Testis (tissue), 2 donors: Measurements from ENCODE around the gene RGS6.

ENCODE experiments used
- POLR2A ChIP-seq: fragments of 450-650 bp; IDR thresholded peaks from one replicate; pipeline ENCODE4 v1.6.1; 2017; ENCODE audit warnings: antibody characterized with exemption, mild to moderate bottlenecking, moderate library complexity
- TF ChIP-seq, protein P1 (sequence below), 3 experiments: fragments of 450-650 bp in 2 of 3; fragments of 200-600 bp in 1 of 3; sonication (generic) in 1 of 3; IDR thresholded peaks; one replicate each; pipeline ENCODE4 v1.5.1; 2016 to 2019; ENCODE audit warnings: antibody characterized with exemption in 3 of 3, mild to moderate bottlenecking in 2 of 3, moderate library complexity in 1 of 3

DNA sequence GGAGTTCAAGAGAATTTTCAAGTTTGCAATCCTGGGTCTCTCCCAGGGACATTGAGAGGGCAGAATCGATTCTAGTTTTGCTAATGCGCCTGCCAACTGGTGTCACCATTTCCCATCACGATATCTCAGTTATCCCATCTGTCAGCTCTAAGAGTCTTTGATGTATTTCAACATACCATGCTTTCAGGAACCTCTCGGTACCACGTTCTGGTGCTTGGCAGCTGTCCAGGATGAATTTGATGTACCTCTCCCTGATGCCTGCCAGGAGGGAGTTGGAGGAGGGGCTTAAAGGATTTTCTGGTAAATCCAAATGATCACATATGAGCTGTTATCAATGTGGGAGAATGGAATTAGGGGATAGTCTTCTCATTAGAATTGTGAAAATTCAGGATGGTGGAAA lies 332.5 kb downstream of the RGS6 start:
- TF ChIP-seq, protein P1, sequence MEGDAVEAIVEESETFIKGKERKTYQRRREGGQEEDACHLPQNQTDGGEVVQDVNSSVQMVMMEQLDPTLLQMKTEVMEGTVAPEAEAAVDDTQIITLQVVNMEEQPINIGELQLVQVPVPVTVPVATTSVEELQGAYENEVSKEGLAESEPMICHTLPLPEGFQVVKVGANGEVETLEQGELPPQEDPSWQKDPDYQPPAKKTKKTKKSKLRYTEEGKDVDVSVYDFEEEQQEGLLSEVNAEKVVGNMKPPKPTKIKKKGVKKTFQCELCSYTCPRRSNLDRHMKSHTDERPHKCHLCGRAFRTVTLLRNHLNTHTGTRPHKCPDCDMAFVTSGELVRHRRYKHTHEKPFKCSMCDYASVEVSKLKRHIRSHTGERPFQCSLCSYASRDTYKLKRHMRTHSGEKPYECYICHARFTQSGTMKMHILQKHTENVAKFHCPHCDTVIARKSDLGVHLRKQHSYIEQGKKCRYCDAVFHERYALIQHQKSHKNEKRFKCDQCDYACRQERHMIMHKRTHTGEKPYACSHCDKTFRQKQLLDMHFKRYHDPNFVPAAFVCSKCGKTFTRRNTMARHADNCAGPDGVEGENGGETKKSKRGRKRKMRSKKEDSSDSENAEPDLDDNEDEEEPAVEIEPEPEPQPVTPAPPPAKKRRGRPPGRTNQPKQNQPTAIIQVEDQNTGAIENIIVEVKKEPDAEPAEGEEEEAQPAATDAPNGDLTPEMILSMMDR (IDR thresholded peaks at IDR 0.05), result no peak
- TF ChIP-seq POLR2A, result no peak
